Endothelial cell of umbilical vein (primary cell): ENCODE data around the gene ADD1. TPM values are rescaled to one million over a fixed set of nuclear protein-coding genes. Genes with fewer than 3 reads are reported as not detected.

Experiments used
- BruUV-seq: library from RNA; stranded (reverse); fragments of 400-500 nt; replicated peaks from 2 replicates; lab custom pipeline; 2021; lab: Mats Ljungman, UMichigan
- CTCF ChIA-PET: fragments of 300-600, 350-600 bp; sonication (Branson Sonifier 250); formaldehyde crosslinking; loops from one replicate; lab custom pipeline; 2021; ENCODE audit warnings: antibody characterized with exemption, inconsistent platforms; lab: Charles Lee
- POLR2A ChIA-PET: fragments of 300-600, 350-600 bp; sonication (Branson Sonifier 250); formaldehyde crosslinking; loops from one replicate; lab custom pipeline; 2021; ENCODE audit warnings: antibody characterized with exemption, inconsistent platforms; lab: Charles Lee
- DNase-seq: peaks from one replicate; pipeline ENCODE4 v3.0.0-alpha.2; 2011; ENCODE audit warnings: low read depth, low spot score
- FAIRE-seq: peaks from 2 replicates; lab custom pipeline; 2011; peaks lifted over from hg19 to GRCh38; lab: Jason Lieb, UNC
- H2AFZ ChIP-seq: 2 replicates; pipeline ENCODE4 v1.6.0; 2012; ENCODE audit warnings: low read depth, low read length, control low read depth, inconsistent platforms
- H3K27ac ChIP-seq: 2 replicates; pipeline ENCODE4 v1.5.1; 2011; ENCODE audit warnings: low read depth, mild to moderate bottlenecking, control low read depth, low read length, moderate library complexity; ENCODE audit not compliant: insufficient read depth
- H3K27me3 ChIP-seq, 2 experiments: 2 replicates each; pipeline versions ENCODE4 v1.6.0 to v1.6.1; 2011; ENCODE audit warnings: low read length in 2 of 2, mixed read lengths in 1 of 2; ENCODE audit not compliant: control insufficient read depth in 2 of 2, insufficient read depth in 2 of 2
- H3K36me3 ChIP-seq, 2 experiments: 2 replicates in 1 of 2; 3 replicates in 1 of 2; pipeline ENCODE4 v1.5.1; 2011; ENCODE audit warnings: low read length in 2 of 2, mild to moderate bottlenecking in 1 of 2, moderate library complexity in 1 of 2; ENCODE audit not compliant: control insufficient read depth in 2 of 2, insufficient read depth in 2 of 2; ENCODE audit errors: extremely low read depth in 1 of 2
- H3K4me1 ChIP-seq: 3 replicates; pipeline ENCODE4 v1.5.1; 2011; ENCODE audit warnings: mild to moderate bottlenecking, low read length; ENCODE audit not compliant: control insufficient read depth, insufficient read depth; ENCODE audit errors: extremely low read depth
- H3K4me2 ChIP-seq: 2 replicates; pipeline ENCODE4 v1.6.1; 2011; ENCODE audit warnings: low read length, control low read depth, mixed read lengths; ENCODE audit not compliant: insufficient read depth
- H3K4me3 ChIP-seq, 3 experiments: fragments of 200-600 bp in 1 of 3; sonication (generic), shearing (Covaris generic) in 1 of 3; replicated peaks in 1 of 3; 2 replicates each; pipeline ENCODE4 v1.5.1; 2011 to 2016; ENCODE audit warnings: control low read depth in 3 of 3, low read length in 3 of 3, mild to moderate bottlenecking in 2 of 3, inconsistent platforms in 1 of 3, low read depth in 1 of 3, moderate library complexity in 1 of 3; ENCODE audit not compliant: insufficient read depth in 1 of 3
- H3K79me2 ChIP-seq: 2 replicates; pipeline ENCODE4 v1.6.0; 2012; ENCODE audit warnings: low read length, inconsistent platforms; ENCODE audit not compliant: control insufficient read depth, insufficient read depth
- H3K9ac ChIP-seq: replicated peaks from 2 replicates; pipeline ENCODE3; 2011; ENCODE audit warnings: low read length, control low read depth; ENCODE audit not compliant: insufficient read depth; ENCODE audit errors: extremely low read depth
- H3K9me1 ChIP-seq: replicated peaks from 3 replicates; pipeline ENCODE4 v1.6.0; 2011; ENCODE audit warnings: mild to moderate bottlenecking, low read length; ENCODE audit not compliant: control insufficient read depth, insufficient read depth; ENCODE audit errors: extremely low read depth
- H3K9me3 ChIP-seq: replicated peaks from 2 replicates; pipeline ENCODE4 v1.5.1; 2012; ENCODE audit warnings: low read length, inconsistent platforms; ENCODE audit not compliant: control insufficient read depth, insufficient read depth
- H4K20me1 ChIP-seq: replicated peaks from 2 replicates; pipeline ENCODE3; 2011; ENCODE audit warnings: mild to moderate bottlenecking, low read length; ENCODE audit not compliant: control insufficient read depth, insufficient read depth; ENCODE audit errors: extremely low read depth
- EZH2 ChIP-seq: IDR thresholded peaks from 2 replicates; pipeline ENCODE4 v1.6.1; 2012; ENCODE audit warnings: borderline replicate concordance, low read depth, mild to moderate bottlenecking, moderate library complexity, low read length, inconsistent platforms; ENCODE audit not compliant: severe bottlenecking
- FOS ChIP-seq: IDR thresholded peaks from 2 replicates; pipeline ENCODE4 v1.6.1; 2011; ENCODE audit warnings: mild to moderate bottlenecking, low read length, moderate library complexity, borderline replicate concordance; ENCODE audit not compliant: insufficient read depth
- GATA2 ChIP-seq: IDR thresholded peaks from 2 replicates; pipeline ENCODE4 v1.7.0; 2011; ENCODE audit warnings: low read depth, mild to moderate bottlenecking, moderate library complexity, mixed read lengths, low read length; ENCODE audit not compliant: insufficient read length, insufficient read depth
- JUN ChIP-seq: IDR thresholded peaks from 2 replicates; pipeline ENCODE4 v1.6.1; 2011; ENCODE audit warnings: borderline replicate concordance, low read depth; ENCODE audit not compliant: insufficient read length, insufficient read depth
- MYC ChIP-seq: IDR thresholded peaks from one replicate; pipeline ENCODE4 v1.6.1; 2011; ENCODE audit warnings: mild to moderate bottlenecking, low read depth, low read length
- POLR2A ChIP-seq: IDR thresholded peaks from 2 replicates; pipeline ENCODE4 v1.6.1; 2012; ENCODE audit warnings: low read depth, mild to moderate bottlenecking, control low read depth, low read length
- POLR2AphosphoS5 ChIP-seq: IDR thresholded peaks from 2 replicates; pipeline ENCODE4 v1.6.1; 2012; ENCODE audit warnings: low read depth, mild to moderate bottlenecking, control low read depth, low read length, moderate library complexity; ENCODE audit not compliant: insufficient read depth
- dilution Hi-C: fragments of 300-500 bp; cut with MboI; formaldehyde crosslinking; loops from one replicate; pipeline ENCODE4 v1.15.0; 2019; ENCODE audit warnings: low sequenced_read_pairs; ENCODE audit not compliant: extremely low pct_ligation_motif_present
- intact Hi-C: fragments of 100-400 bp; cut with micrococcal nuclease; formaldehyde crosslinking; loops from one replicate; pipeline ENCODE4 v1.10.0; 2022
- polyA plus RNA-seq, 4 experiments: library from polyadenylated mRNA; depleted of rRNA in 3 of 4; stranded (reverse) in 3 of 4; unstranded in 1 of 4; fragments of >200 nt; gene quantifications; 2 replicates each; pipeline versions ENCODE4 v1.2.1 to v1.2.3, GENCODE V29; 2011 to 2012; ENCODE audit warnings: missing spikeins in 1 of 4
- total RNA-seq: library from RNA; stranded (reverse); gene quantifications from 2 replicates; pipeline ENCODE4 v1.2.3, GENCODE V29; 2021
- TF ChIP-seq, protein P1 (sequence below), 2 donors: IDR thresholded peaks; 1 replicate in 1 of 2; 2 replicates in 1 of 2; pipeline ENCODE4 v1.5.1; 2011; ENCODE audit warnings: low read length in 2 of 2, mild to moderate bottlenecking in 2 of 2, moderate library complexity in 2 of 2, control low read depth in 1 of 2, inconsistent platforms in 1 of 2, low read depth in 1 of 2; ENCODE audit not compliant: insufficient read depth in 1 of 2; ENCODE audit errors: extremely low read depth in 1 of 2
- TF ChIP-seq, protein P2 (sequence below): IDR thresholded peaks from 2 replicates; pipeline ENCODE4 v1.6.1; 2011; ENCODE audit not compliant: insufficient read depth, insufficient read length

ADD1 gene
- total and polyA plus RNA-seq, 2 donors (not counting 3 experiments of a cell fraction or from before 2014, with no cell fraction given) = 219 to 305 TPM

DNA sequence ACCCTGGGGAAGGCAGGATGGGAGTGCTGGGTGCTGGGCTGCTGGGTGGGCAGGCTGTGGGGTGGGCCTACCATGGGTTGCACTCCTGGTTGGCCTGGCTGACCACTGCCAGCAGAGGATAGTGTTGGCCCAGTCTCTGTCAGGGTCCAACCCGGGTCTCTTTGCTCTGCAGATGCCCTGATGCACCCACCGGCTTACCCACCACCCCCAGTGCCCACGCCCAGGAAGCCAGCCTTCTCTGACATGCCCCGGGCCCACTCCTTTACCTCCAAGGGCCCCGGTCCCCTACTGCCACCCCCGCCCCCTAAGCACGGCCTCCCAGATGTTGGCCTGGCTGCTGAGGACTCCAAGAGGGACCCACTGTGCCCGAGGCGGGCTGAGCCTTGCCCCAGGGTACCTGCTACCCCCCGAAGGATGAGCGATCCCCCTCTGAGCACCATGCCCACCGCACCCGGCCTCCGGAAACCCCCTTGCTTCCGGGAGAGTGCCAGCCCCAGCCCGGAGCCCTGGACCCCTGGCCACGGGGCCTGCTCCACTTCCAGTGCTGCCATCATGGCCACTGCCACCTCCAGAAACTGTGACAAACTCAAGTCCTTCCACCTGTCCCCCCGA, 14.2 kb upstream of the ADD1 start:
- dilution Hi-C loops (no loop called here), intact Hi-C loops (no loop called here)
- Histone ChIP-seq H3K9ac (no peak overlapping the region), H2AFZ (no peak overlapping the region), H3K27me3 (no peaks in the 10 kb centered on the region), H3K4me2 (no peak overlapping the region), H3K4me3 (no peak overlapping the region), H4K20me1 (no peaks in the 10 kb centered on the region), H3K9me3 (no peaks in the 10 kb centered on the region), H3K4me1 (no peaks in the 10 kb centered on the region), H3K79me2 (no peaks in the 10 kb centered on the region), H3K36me3 (peaks cover 5 to 68% of the 10 kb centered on the region in 2 experiments), H3K27ac (no peak overlapping the region), H3K9me1 (no peaks in the 10 kb centered on the region)
- no peak for FAIRE-seq
- CTCF ChIA-PET = no interaction called here
- POLR2A ChIA-PET = no interaction called here
- TF ChIP-seq EZH2 = no peak
- TF ChIP-seq POLR2A = no peak
- TF ChIP-seq, protein P1, sequence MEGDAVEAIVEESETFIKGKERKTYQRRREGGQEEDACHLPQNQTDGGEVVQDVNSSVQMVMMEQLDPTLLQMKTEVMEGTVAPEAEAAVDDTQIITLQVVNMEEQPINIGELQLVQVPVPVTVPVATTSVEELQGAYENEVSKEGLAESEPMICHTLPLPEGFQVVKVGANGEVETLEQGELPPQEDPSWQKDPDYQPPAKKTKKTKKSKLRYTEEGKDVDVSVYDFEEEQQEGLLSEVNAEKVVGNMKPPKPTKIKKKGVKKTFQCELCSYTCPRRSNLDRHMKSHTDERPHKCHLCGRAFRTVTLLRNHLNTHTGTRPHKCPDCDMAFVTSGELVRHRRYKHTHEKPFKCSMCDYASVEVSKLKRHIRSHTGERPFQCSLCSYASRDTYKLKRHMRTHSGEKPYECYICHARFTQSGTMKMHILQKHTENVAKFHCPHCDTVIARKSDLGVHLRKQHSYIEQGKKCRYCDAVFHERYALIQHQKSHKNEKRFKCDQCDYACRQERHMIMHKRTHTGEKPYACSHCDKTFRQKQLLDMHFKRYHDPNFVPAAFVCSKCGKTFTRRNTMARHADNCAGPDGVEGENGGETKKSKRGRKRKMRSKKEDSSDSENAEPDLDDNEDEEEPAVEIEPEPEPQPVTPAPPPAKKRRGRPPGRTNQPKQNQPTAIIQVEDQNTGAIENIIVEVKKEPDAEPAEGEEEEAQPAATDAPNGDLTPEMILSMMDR (IDR thresholded peaks at IDR 0.05; ENCODE audit: extremely low read depth in 1 of 2, insufficient read depth in 1 of 2, low read depth in 1 of 2, low read length in 2 of 2) = no peak
- no peak for TF ChIP-seq MYC
- TF ChIP-seq, protein P2, sequence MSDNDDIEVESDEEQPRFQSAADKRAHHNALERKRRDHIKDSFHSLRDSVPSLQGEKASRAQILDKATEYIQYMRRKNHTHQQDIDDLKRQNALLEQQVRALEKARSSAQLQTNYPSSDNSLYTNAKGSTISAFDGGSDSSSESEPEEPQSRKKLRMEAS = no peak
- TF ChIP-seq POLR2AphosphoS5 = no peak
- no peak for TF ChIP-seq FOS
- no peak for TF ChIP-seq GATA2
- TF ChIP-seq JUN = no peak
- no peak for DNase-seq
- BruUV-seq = no TSS peak
